GM18951 (cell line): ENCODE data around the gene SPDYE4.

Experiments used
- POLR2A ChIP-seq: IDR thresholded peaks from 4 replicates; pipeline ENCODE4 v1.6.1; 2011; ENCODE audit warnings: mild to moderate bottlenecking; ENCODE audit not compliant: insufficient read length, insufficient read depth; ENCODE audit errors: extremely low read depth
- in situ Hi-C: fragments of 300-500 bp; cut with MboI; formaldehyde crosslinking; loops from one replicate; pipeline ENCODE4 v1.12.0; 2022; ENCODE audit warnings: low sequenced_read_pairs, mixed read lengths, inconsistent platforms; ENCODE audit not compliant: unreplicated experiment

SPDYE4 gene

DNA sequence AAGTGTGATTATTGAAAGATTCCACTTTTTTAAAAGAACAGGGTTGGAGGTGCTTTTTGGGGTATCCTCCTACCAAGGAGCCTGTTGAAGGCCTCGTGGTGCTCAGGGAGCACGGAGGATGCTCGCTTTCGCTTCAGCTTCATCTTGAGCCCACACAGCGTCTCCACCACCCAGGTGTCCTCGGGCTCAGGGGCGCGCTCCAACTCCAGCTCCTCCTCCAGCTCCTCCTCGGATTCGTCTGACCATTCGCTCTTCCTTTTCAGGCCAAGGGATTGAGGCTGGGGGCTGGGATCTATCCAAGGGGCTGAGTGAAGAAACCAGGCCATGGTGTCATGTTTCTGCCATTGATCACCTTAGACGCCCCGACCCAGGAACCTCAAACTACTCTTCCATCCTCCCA lies 1.2 kb downstream of the SPDYE4 start:
- no peak for TF ChIP-seq POLR2A
- in situ Hi-C loops: no loop called here

DNA sequence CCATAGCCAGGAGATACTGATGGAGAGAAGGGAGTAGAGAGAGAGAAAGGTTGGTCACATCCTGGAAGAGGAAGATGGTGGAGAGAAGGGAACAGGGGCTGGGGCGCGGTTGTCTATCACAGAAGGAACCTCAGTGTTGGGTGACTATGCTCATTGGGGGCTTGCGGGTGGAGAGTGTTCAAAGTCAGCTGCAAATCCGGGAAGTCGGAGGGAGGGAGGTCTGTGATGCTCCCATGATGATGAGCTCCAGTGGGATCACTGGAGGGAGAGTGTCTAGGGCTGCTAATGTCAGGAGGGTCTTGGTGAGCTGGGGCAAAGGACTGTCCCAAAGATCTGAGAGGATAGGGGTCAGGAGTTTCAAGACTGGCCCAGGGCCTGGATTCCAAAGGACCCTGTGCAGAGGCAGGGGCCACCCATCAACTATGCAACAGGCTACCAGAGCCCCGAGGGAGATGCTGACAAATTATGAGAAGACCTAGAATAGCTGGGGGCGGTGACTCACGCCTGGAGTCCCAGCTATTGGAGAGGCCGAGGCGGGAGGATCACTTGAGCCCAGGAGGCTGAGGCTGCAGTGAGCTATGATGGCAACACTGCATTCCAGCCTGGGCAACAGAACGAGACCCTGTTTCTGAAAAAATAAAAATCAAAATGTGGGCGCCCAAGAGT lies 2.6 kb downstream of the SPDYE4 start:
- in situ Hi-C loops: no loop called here
- no peak for TF ChIP-seq POLR2A

DNA sequence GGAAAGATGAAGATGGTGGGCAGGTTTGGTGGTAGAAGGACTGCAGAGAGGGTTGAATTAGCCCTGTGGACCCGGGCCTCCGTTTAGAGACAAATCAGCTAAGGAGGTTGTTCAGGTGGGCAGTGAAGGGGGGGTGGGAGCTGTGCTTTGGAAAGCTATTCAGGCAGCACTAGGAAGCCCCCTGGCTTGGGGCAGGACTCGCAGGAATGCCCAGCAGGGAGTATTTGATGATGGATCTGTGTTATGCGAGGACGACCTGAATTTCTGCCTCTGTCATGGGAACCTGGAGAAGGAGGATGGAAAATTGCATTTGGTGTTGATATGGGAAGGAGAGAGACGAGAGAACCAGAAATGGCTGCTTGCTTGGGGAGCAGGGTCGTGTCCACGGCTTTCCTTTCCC lies 3.5 kb downstream of the SPDYE4 start:
- in situ Hi-C loops: no loop called here
- no peak for TF ChIP-seq POLR2A

DNA sequence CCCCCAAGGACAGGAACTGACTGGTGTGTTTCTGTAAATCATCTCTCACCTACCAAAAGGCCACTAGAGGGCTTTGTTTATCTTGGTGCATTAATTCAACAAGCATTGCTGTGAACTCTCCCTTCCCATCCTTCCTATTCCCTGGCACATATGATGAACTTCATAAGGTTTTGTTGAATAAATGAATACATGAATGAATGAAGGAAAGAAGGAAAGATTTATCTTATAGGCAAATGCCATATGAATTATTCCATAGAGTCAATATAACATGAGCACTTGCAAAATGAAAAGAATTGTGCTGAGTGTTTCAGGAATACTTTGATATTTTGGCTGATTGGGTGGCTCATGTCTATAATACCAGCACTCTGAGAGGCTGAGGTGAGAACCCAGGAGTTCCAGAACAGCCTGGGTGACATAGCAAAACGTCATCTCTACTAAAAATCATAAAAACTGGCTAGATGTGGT lies 4.3 kb downstream of the SPDYE4 start:
- in situ Hi-C loops: no loop called here
- TF ChIP-seq POLR2A: no peak

DNA sequence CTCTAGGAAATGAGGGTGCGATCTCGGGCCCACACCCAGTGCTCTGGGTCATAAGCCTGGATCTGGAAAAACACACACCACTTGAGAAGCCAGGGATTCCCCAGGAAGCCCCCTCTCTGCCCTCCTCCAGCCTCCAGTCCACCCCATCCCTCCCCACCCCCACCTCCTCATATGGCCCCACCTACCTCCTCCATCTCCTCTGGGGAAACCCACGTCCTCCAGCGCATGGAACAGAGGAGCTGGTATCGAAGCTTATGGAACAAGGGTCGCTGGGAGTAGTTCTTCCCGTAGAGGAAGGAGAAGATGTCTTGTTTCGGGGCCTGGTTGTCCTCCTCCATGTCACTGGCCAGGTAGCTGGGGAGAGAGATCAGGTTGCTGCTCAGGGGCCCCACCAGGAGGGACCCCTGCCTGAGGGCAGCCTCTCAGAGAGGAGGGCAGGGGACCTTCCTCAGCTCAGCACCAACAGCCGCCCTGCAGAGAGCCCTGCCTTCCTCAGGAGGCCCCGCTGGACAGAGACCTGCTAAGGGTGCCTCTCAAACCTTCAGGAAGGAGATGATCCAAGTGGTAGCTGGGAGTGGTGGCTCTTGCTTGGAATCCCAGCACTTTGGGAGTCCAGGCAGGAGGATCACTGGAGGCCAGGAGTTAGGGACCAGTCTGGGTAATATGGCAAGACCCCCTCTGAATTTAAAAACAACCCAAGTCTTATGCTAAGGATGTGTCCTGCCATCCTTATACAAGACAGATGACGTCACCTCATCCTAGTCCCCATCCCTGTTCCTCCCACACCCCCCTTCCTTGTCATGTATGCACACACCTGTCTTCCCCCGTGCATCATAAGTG lies 5.0 kb downstream of the SPDYE4 start:
- TF ChIP-seq POLR2A: no peak
- in situ Hi-C loops: no loop called here

DNA sequence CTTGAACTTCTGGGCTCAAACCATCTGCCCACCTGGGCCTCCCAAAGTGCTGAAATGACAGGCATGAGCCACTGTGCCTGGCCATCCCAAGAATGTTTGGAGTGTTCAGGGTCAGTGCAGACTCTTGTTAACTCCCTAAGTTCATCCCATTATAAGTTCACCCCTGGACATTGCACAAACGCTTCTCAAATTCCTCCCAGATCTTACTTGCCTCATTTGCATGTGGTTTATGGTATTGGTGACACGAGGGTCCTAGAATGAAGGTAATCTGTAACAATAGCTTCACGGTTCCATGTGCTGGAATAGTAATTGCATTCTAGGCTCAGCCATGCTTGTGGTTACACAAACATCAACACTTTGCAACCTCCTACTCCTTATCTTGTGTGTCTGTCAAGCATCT lies 8.7 kb downstream of the SPDYE4 start:
- no peak for TF ChIP-seq POLR2A
- in situ Hi-C loops: loop anchor here (10.0 kb wide), 1 partner anchor 335 kb away; no protein-coding TSS in a partner anchor

DNA sequence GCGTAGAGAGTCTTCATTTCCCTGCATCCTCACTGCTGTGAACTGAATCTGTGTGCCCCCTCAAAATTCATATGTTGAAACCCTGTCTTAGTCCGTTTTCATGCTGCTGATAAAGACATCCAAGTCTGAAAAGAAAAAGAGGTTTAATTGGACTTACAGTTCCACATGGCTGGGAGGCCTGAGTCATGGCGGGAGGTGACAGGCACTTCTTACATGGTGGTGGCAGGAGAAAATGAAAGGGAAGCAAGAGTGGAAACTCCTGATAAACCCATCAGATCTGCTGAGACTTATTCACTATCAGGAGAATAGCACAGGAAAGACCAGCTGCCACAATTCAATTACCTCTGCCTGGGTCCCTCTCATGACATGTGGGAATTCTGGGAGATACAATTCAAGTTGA lies 10.6 kb downstream of the SPDYE4 start:
- TF ChIP-seq POLR2A: no peak
- in situ Hi-C loops: loop anchor here (10.0 kb wide), 1 partner anchor 333 kb away; no protein-coding TSS in a partner anchor

DNA sequence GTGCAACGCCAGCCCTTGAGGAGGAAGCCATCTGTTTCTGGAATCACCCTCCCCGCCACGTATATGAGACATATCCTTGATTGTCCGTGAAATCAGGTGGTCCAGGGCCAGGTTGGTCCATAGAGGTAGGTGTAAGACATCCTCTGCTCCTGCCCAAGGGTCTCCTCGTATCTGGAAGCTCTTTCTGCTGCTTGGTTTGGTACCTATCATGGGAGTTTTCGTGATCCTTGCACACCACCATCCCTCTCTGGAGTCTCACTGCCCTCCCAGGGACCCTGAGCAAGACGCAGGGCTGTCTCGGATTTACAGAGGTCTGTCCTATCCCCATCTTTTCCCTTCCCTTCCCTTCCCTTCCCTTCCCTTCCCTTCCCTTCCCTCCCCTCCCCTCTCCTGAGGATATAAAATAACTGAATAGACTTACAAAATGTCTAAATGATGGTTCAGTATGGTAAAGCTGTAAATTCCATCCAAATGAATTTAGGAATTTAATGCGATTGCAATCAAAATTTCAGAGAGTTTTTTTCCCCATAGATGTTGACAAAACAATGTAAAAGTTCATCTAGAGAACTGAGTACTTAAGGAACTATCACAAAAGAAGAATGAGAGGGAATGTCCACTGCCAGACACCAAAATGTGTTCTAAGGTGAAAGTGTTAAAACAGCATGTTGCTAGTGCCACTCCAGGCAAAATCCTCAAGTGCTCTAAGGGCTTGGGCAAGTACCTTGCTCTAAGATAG lies 11.7 kb downstream of the SPDYE4 start:
- TF ChIP-seq POLR2A: no peak
- in situ Hi-C loops: loop anchor here (10.0 kb wide), 1 partner anchor 332 kb away; no protein-coding TSS in a partner anchor

DNA sequence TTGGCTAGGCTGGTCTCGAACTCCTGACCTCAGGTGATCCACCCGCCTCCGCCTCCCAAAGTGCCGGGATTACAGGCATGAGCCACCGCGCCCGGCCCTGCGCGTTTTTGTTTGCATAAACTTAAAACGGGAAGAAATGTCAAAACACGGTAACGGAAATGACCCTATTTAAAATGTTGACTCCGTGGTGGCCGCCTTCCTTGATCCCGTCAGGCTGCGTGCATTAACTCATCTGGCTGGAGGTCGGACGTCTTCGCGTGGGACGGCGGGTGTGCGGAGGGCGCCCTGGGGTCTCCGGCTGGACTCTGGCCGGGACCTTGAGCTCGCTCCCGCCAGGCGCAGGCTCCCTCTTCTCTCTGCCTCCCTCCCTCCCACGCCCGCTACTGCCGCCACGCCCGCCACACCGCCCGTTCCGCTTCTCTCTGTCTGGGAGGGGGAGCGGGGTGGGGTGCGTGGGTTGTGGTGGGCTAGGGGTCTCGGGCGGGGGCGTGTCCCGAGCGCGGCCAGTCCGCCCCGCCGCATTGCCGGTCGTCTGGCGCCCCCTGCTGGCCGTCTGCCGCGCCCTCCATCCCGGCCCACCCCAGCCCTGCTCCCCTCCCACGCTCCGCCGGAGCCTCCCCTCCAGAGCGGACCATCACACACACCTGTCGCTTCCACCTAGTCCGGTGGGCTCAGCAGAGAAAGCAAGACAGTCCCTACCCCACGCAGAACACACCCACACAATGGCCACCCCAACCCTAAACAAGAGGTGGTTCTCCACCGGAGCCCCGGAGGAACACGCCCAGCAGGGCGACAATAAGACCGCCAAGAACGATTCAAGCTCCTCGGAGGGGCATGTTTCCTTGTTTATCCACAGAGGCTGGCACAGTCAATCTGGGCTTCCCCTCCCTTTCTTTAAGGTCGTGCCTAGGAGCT lies 12.5 kb downstream of the SPDYE4 start:
- no peak for TF ChIP-seq POLR2A
- in situ Hi-C loops: loop anchor here (10.0 kb wide), 1 partner anchor 331 kb away; no protein-coding TSS in a partner anchor

DNA sequence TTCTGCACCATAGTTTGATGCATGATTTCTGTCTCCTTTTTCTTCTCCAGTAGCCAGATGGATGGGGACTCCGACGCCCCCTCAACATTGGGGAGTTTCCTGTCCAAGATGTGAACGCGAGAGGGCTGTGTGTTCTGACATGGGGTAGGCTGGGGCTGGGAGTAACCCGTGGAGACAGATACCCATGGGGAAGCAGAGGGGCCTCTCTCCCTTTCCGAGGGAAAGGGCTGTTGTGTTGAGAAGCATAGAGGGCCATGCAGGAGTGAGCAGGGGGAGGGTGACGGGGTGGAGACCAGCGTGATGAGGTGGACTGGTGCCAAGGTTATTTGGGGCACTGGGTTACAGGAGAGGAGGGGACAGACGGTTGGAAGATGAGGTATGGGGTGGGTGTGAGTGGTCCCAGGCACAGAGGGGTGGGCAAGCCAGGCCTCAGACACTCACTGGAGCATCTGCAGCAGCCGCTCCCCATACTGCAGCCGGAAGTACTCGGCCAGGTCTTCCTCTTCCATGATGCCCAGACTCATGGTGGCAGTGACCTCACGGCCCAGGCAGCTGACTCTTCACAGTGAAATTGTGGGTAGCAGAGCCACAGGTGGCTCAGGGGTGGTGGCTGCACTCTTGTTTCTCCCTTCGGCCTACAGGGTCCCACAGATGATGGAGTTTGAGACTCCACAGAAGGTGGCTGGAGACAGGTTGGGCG lies 14.1 kb downstream of the SPDYE4 start:
- TF ChIP-seq POLR2A: no peak
- in situ Hi-C loops: loop anchor here (10.0 kb wide), 1 partner anchor 329 kb away; no protein-coding TSS in a partner anchor

DNA sequence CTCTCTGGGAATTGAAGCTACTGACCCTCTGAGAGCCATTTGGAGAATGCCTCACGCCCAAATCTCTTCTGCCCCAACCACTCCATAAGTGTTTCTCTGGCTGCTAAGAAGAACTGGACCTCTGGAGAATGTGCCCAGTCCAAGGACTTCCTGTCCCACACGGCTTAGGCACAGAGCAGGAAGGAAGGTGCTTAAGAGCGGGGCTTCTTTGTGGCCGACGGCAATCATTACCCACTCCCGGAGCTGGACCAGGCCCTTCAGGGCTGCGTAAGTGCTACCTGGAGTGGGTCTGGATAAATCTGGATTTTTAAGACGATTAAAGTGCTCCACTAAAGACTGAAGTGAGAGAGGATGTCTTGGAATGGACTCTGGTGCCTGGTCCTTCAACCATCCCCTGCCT lies 15.5 kb downstream of the SPDYE4 start:
- in situ Hi-C loops: loop anchor here (10.0 kb wide), 1 partner anchor 328 kb away; no protein-coding TSS in a partner anchor
- TF ChIP-seq POLR2A: no peak
